ENCODE measurements around the gene HLA-DOA. TPM values are rescaled to one million over a fixed set of nuclear protein-coding genes. Genes with fewer than 3 reads are reported as not detected.

The HLA-DOA gene
- total RNA-seq (2021) (13.6 to 24.6 TPM (median 24.4 TPM) in 3 replicates), Bru-seq, nascent RNA (percentile 67 among the genes with signal in this experiment)
- long read RNA-seq, experiment 1, transcript HLA-DOA-201 (5 exons, 3,489 nt) = major isoform, 12 of 28 reads
- long read RNA-seq, experiment 1, partial matches to known transcripts = 5 of 28 reads
- long read RNA-seq, experiment 1, other reads (novel, unspliced or antisense) = 11 of 28 reads
- long read RNA-seq, experiment 2, transcript HLA-DOA-201 (5 exons, 3,489 nt) = major isoform, 7 of 29 reads
- long read RNA-seq, experiment 2, partial matches to known transcripts = 1 of 29 reads
- long read RNA-seq, experiment 2, other reads (novel, unspliced or antisense) = 21 of 29 reads
- long read RNA-seq, experiment 3, partial matches to known transcripts = 0 of 1 reads
- long read RNA-seq, experiment 3, other reads (novel, unspliced or antisense) = 0 of 1 reads

DNA sequence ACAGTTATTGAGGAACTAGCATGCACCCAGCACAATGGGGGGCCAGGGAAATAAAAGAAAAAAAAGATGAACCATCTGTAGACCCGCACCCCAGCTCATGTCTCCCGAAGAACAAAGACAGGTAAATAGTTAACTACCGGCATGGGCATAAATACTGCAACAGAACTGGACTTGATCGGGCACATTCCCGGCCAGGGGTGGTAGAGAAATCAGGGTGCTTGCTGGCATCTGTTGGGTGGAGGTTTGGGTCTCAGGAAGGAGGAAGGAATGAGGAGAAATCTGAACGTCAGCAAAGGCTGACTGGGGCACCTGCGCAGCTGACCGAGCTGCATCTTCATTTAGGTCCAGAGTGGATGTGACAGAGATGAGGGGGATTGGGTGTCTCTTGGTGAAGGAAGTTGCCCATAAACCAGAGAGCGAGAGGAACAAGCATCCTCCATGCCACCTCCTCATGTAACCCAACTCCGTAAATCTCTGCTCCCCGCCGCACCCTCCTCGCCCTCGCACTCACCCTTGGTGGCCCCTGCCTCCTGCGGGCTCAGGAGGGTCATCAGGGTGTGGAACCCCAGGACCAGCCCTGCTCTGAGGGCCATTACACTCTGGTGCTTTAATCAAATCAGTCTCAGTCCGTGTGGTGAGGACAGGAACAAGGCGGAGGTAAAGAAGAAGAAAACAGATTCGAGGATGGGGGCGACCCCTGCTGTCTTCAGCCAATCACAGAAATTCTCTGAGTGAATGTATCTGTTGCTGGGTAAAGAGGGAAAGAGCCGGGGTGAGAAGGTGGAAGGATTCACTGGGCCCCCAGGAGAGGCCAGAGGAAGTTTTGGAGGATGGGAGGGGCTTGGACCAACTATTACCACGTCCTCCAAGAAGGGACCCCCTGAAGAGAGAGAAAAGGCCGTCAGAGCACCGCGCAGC lies at the start of gene HLA-DOA:
Gene HLA-DOA (minus strand): TSS at position 648 of the 918 bp plus-strand sequence.
- H3K4me3 Mint-ChIP-seq = peak within 1 kb of the TSS; percentile 82
- H3K9me3 Mint-ChIP-seq = no peaks in the 10 kb centered on the region
- DNase-seq (ENCODE audit: low spot score) (peak; percentile 78), ATAC-seq (peak; percentile 94)
- H3K36me3 Mint-ChIP-seq = peaks cover 15% of the 10 kb centered on the region
- H3K27ac Mint-ChIP-seq = peak within 1 kb of the TSS; percentile 76
- no peak for TF ChIP-seq ZNF263 (CRISPR knock-in tag; IDR thresholded peaks at IDR 0.05; ENCODE audit: low read depth)
- no peak for TF ChIP-seq ELF4 (CRISPR knock-in tag; IDR thresholded peaks at IDR 0.05; ENCODE audit: low read depth)
- TF ChIP-seq, protein P1, sequence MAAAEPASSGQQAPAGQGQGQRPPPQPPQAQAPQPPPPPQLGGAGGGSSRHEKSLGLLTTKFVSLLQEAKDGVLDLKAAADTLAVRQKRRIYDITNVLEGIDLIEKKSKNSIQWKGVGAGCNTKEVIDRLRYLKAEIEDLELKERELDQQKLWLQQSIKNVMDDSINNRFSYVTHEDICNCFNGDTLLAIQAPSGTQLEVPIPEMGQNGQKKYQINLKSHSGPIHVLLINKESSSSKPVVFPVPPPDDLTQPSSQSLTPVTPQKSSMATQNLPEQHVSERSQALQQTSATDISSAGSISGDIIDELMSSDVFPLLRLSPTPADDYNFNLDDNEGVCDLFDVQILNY (CRISPR knock-in tag; IDR thresholded peaks at IDR 0.05) = no peak
- TF ChIP-seq SP1 (CRISPR knock-in tag; conservative IDR thresholded peaks at IDR 0.05) = no peak
- TF ChIP-seq ZNF317 (CRISPR knock-in tag; IDR thresholded peaks at IDR 0.05; ENCODE audit: borderline replicate concordance, low read depth) = no peak
- no peak for TF ChIP-seq IRF2 (CRISPR knock-in tag; IDR thresholded peaks at IDR 0.05; ENCODE audit: borderline replicate concordance, low read depth)
- TF ChIP-seq MYBL2 (CRISPR knock-in tag; IDR thresholded peaks at IDR 0.05) = no peak
- TF ChIP-seq, protein P2, sequence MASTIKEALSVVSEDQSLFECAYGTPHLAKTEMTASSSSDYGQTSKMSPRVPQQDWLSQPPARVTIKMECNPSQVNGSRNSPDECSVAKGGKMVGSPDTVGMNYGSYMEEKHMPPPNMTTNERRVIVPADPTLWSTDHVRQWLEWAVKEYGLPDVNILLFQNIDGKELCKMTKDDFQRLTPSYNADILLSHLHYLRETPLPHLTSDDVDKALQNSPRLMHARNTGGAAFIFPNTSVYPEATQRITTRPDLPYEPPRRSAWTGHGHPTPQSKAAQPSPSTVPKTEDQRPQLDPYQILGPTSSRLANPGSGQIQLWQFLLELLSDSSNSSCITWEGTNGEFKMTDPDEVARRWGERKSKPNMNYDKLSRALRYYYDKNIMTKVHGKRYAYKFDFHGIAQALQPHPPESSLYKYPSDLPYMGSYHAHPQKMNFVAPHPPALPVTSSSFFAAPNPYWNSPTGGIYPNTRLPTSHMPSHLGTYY (CRISPR knock-in tag; IDR thresholded peaks at IDR 0.05) = no peak
- TF ChIP-seq, protein P3, sequence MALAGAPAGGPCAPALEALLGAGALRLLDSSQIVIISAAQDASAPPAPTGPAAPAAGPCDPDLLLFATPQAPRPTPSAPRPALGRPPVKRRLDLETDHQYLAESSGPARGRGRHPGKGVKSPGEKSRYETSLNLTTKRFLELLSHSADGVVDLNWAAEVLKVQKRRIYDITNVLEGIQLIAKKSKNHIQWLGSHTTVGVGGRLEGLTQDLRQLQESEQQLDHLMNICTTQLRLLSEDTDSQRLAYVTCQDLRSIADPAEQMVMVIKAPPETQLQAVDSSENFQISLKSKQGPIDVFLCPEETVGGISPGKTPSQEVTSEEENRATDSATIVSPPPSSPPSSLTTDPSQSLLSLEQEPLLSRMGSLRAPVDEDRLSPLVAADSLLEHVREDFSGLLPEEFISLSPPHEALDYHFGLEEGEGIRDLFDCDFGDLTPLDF (CRISPR knock-in tag; IDR thresholded peaks at IDR 0.05) = no peak
- TF ChIP-seq, protein P4, sequence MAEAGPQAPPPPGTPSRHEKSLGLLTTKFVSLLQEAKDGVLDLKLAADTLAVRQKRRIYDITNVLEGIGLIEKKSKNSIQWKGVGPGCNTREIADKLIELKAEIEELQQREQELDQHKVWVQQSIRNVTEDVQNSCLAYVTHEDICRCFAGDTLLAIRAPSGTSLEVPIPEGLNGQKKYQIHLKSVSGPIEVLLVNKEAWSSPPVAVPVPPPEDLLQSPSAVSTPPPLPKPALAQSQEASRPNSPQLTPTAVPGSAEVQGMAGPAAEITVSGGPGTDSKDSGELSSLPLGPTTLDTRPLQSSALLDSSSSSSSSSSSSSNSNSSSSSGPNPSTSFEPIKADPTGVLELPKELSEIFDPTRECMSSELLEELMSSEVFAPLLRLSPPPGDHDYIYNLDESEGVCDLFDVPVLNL (CRISPR knock-in tag; IDR thresholded peaks at IDR 0.05; ENCODE audit: borderline replicate concordance, low read depth) = no peak
- TF ChIP-seq, protein P5, sequence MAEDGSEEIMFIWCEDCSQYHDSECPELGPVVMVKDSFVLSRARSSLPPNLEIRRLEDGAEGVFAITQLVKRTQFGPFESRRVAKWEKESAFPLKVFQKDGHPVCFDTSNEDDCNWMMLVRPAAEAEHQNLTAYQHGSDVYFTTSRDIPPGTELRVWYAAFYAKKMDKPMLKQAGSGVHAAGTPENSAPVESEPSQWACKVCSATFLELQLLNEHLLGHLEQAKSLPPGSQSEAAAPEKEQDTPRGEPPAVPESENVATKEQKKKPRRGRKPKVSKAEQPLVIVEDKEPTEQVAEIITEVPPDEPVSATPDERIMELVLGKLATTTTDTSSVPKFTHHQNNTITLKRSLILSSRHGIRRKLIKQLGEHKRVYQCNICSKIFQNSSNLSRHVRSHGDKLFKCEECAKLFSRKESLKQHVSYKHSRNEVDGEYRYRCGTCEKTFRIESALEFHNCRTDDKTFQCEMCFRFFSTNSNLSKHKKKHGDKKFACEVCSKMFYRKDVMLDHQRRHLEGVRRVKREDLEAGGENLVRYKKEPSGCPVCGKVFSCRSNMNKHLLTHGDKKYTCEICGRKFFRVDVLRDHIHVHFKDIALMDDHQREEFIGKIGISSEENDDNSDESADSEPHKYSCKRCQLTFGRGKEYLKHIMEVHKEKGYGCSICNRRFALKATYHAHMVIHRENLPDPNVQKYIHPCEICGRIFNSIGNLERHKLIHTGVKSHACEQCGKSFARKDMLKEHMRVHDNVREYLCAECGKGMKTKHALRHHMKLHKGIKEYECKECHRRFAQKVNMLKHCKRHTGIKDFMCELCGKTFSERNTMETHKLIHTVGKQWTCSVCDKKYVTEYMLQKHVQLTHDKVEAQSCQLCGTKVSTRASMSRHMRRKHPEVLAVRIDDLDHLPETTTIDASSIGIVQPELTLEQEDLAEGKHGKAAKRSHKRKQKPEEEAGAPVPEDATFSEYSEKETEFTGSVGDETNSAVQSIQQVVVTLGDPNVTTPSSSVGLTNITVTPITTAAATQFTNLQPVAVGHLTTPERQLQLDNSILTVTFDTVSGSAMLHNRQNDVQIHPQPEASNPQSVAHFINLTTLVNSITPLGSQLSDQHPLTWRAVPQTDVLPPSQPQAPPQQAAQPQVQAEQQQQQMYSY (CRISPR knock-in tag; IDR thresholded peaks at IDR 0.05) = no peak
- TF ChIP-seq, protein P6, sequence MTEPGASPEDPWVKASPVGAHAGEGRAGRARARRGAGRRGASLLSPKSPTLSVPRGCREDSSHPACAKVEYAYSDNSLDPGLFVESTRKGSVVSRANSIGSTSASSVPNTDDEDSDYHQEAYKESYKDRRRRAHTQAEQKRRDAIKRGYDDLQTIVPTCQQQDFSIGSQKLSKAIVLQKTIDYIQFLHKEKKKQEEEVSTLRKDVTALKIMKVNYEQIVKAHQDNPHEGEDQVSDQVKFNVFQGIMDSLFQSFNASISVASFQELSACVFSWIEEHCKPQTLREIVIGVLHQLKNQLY (CRISPR knock-in tag; IDR thresholded peaks at IDR 0.05) = no peak
- TF ChIP-seq, protein P7, sequence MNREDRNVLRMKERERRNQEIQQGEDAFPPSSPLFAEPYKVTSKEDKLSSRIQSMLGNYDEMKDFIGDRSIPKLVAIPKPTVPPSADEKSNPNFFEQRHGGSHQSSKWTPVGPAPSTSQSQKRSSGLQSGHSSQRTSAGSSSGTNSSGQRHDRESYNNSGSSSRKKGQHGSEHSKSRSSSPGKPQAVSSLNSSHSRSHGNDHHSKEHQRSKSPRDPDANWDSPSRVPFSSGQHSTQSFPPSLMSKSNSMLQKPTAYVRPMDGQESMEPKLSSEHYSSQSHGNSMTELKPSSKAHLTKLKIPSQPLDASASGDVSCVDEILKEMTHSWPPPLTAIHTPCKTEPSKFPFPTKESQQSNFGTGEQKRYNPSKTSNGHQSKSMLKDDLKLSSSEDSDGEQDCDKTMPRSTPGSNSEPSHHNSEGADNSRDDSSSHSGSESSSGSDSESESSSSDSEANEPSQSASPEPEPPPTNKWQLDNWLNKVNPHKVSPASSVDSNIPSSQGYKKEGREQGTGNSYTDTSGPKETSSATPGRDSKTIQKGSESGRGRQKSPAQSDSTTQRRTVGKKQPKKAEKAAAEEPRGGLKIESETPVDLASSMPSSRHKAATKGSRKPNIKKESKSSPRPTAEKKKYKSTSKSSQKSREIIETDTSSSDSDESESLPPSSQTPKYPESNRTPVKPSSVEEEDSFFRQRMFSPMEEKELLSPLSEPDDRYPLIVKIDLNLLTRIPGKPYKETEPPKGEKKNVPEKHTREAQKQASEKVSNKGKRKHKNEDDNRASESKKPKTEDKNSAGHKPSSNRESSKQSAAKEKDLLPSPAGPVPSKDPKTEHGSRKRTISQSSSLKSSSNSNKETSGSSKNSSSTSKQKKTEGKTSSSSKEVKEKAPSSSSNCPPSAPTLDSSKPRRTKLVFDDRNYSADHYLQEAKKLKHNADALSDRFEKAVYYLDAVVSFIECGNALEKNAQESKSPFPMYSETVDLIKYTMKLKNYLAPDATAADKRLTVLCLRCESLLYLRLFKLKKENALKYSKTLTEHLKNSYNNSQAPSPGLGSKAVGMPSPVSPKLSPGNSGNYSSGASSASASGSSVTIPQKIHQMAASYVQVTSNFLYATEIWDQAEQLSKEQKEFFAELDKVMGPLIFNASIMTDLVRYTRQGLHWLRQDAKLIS (CRISPR knock-in tag; IDR thresholded peaks at IDR 0.05; ENCODE audit: borderline replicate concordance) = no peak
- TF ChIP-seq, protein P8, sequence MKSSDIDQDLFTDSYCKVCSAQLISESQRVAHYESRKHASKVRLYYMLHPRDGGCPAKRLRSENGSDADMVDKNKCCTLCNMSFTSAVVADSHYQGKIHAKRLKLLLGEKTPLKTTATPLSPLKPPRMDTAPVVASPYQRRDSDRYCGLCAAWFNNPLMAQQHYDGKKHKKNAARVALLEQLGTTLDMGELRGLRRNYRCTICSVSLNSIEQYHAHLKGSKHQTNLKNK (CRISPR knock-in tag; IDR thresholded peaks at IDR 0.05) = no peak
- TF ChIP-seq CBFB (CRISPR knock-in tag; IDR thresholded peaks at IDR 0.05; ENCODE audit: low read depth) = no peak
- no peak for TF ChIP-seq MXD4 (CRISPR knock-in tag; IDR thresholded peaks at IDR 0.05; ENCODE audit: borderline replicate concordance)
- TF ChIP-seq CREB1 (CRISPR knock-in tag; IDR thresholded peaks at IDR 0.05) = no peak
- H3K27me3 Mint-ChIP-seq (ENCODE audit: low read depth) = no peaks in the 10 kb centered on the region; the same call in 1 of the 2 replicates
- ChIA-PET POLR2A (interaction anchor here (0.6 kb wide), 1 partner anchor 109 kb away, joined by 5 read pairs; no protein-coding TSS in a partner anchor), CTCF (interaction anchor here (0.8 to 2.6 kb wide), 13 partner anchors 9 to 183 kb away, joined by 3 to 12 read pairs (median 5); partner anchors contain the start of genes COL11A2, HLA-DPB1 and TAP2)
- peaks cover 33% of the 10 kb centered on the region for H3K4me1 Mint-ChIP-seq

All from WTC11 (cell line).